SK-N-SH (cell line): ENCODE data around the gene AP3B2. TPM values are rescaled to one million over a fixed set of nuclear protein-coding genes. Genes with fewer than 3 reads are reported as not detected.

Experiments used
- CTCF ChIA-PET: fragments of 300-600, 350-600 bp; formaldehyde crosslinking; extraction: SDS; loops from one replicate; lab custom pipeline; 2021; lab: Yijun Ruan, JAX
- POLR2A ChIA-PET: fragments of 350-600 bp; sonication (Branson Sonifier 250); formaldehyde crosslinking; extraction: SDS; loops from one replicate; lab custom pipeline; 2020; ENCODE audit warnings: antibody characterized with exemption, inconsistent platforms; lab: Yijun Ruan, JAX
- DNase-seq: peaks from one replicate; pipeline ENCODE4 v3.0.0; 2012
- H2AFZ ChIP-seq: fragments of 200-600 bp; sonication (generic); 2 replicates; pipeline ENCODE4 v1.8.1; 2016; ENCODE audit warnings: antibody characterized with exemption, mild to moderate bottlenecking, low read depth
- H3F3A ChIP-seq: fragments of 200-600 bp; sonication (generic); replicated peaks from 2 replicates; pipeline ENCODE3; 2016; ENCODE audit warnings: antibody characterized with exemption, mild to moderate bottlenecking; ENCODE audit not compliant: insufficient read depth
- H3K27ac ChIP-seq, 2 experiments: fragments of 200-500 bp in 1 of 2; fragments of 200-600 bp in 1 of 2; sonication (Bioruptor generic) in 1 of 2; sonication (generic), shearing (Covaris generic) in 1 of 2; 2 replicates each; pipeline versions ENCODE4 v1.5.1 to v1.6.1; 2014 to 2016; ENCODE audit warnings: low read depth in 2 of 2, inconsistent platforms in 1 of 2, low read length in 1 of 2, mild to moderate bottlenecking in 1 of 2, mixed read lengths in 1 of 2
- H3K27me3 ChIP-seq: fragments of 200-600 bp; sonication (generic), shearing (Covaris generic); 2 replicates; pipeline ENCODE4 v1.6.1; 2016; ENCODE audit warnings: mixed run types; ENCODE audit not compliant: insufficient read depth
- H3K36me3 ChIP-seq, 2 experiments: fragments of 200-500 bp in 1 of 2; fragments of 200-600 bp in 1 of 2; sonication (Bioruptor generic) in 1 of 2; sonication (generic) in 1 of 2; replicated peaks in 1 of 2; 2 replicates each; pipeline versions ENCODE3 to v1.5.1; 2014 to 2016; ENCODE audit warnings: low read length in 1 of 2, mild to moderate bottlenecking in 1 of 2; ENCODE audit not compliant: insufficient read depth in 2 of 2, control insufficient read depth in 1 of 2
- H3K4me1 ChIP-seq, 2 experiments: fragments of 200-500 bp in 1 of 2; fragments of 200-600 bp in 1 of 2; sonication (Bioruptor generic) in 1 of 2; sonication (generic), shearing (Covaris generic) in 1 of 2; 2 replicates each; pipeline versions ENCODE4 v1.5.1 to v1.6.1; 2014 to 2016; ENCODE audit warnings: low read depth in 1 of 2, low read length in 1 of 2, mixed run types in 1 of 2; ENCODE audit not compliant: insufficient read depth in 2 of 2, control insufficient read depth in 1 of 2
- H3K4me2 ChIP-seq: fragments of 200-600 bp; sonication (generic), shearing (Covaris generic); 2 replicates; pipeline ENCODE4 v1.6.1; 2017; ENCODE audit warnings: mixed run types
- H3K4me3 ChIP-seq, 2 experiments: fragments of 200-500 bp in 1 of 2; fragments of 200-600 bp in 1 of 2; sonication (Bioruptor generic) in 1 of 2; sonication (generic), shearing (Covaris generic) in 1 of 2; 2 replicates each; pipeline versions ENCODE4 v1.5.1 to v1.8.1; 2014 to 2016; ENCODE audit warnings: low read depth in 2 of 2, inconsistent platforms in 1 of 2, low read length in 1 of 2, mild to moderate bottlenecking in 1 of 2, mixed read lengths in 1 of 2, moderate library complexity in 1 of 2
- H3K79me2 ChIP-seq: fragments of 200-600 bp; sonication (generic); 2 replicates; pipeline ENCODE4 v1.8.1; 2017; ENCODE audit warnings: mild to moderate bottlenecking; ENCODE audit not compliant: insufficient read depth
- H3K9ac ChIP-seq: fragments of 200-600 bp; sonication (generic); 2 replicates; pipeline ENCODE4 v1.6.1; 2017; ENCODE audit warnings: mixed run types
- H3K9me2 ChIP-seq: fragments of 200-600 bp; sonication (generic); 2 replicates; pipeline ENCODE4 v1.6.1; 2017; ENCODE audit warnings: mixed run types
- H3K9me3 ChIP-seq: fragments of 200-600 bp; sonication (generic); 2 replicates; pipeline ENCODE4 v1.6.1; 2017; ENCODE audit warnings: mixed run types, mild to moderate bottlenecking, moderate library complexity
- H4K20me1 ChIP-seq: fragments of 200-600 bp; sonication (generic); 2 replicates; pipeline ENCODE4 v1.6.1; 2017; ENCODE audit warnings: mild to moderate bottlenecking, mixed run types; ENCODE audit not compliant: insufficient read depth
- EZH2phosphoT487 ChIP-seq: fragments of 200-600 bp; sonication (generic); IDR thresholded peaks from 2 replicates; pipeline ENCODE4 v1.6.1; 2017; ENCODE audit warnings: low read depth, mixed run types, mild to moderate bottlenecking, antibody characterized with exemption, moderate library complexity, borderline replicate concordance
- FOXJ3 ChIP-seq: sonication (generic); formaldehyde crosslinking; IDR thresholded peaks from 2 replicates; pipeline ENCODE4 v1.5.1; 2020; ENCODE audit warnings: mild to moderate bottlenecking, missing genetic modification reagents
- FOXM1 ChIP-seq: IDR thresholded peaks from 2 replicates; pipeline ENCODE4 v1.4.0; 2012; ENCODE audit warnings: low read depth, mild to moderate bottlenecking
- JUND ChIP-seq: IDR thresholded peaks from 2 replicates; pipeline ENCODE4 v1.4.0; 2012
- MEF2A ChIP-seq: IDR thresholded peaks from 2 replicates; pipeline ENCODE4 v1.4.0; 2012; ENCODE audit warnings: low read depth, borderline replicate concordance
- PBX3 ChIP-seq: IDR thresholded peaks from 2 replicates; pipeline ENCODE4; 2012
- RAD21 ChIP-seq: IDR thresholded peaks from 2 replicates; pipeline ENCODE4 v1.6.1; 2012; ENCODE audit warnings: mild to moderate bottlenecking, low read length
- REST ChIP-seq: IDR thresholded peaks from 2 replicates; pipeline ENCODE4 v1.6.1; 2012; ENCODE audit warnings: mild to moderate bottlenecking, low read depth, low read length, moderate library complexity
- RXRA ChIP-seq: IDR thresholded peaks from 2 replicates; pipeline ENCODE4 v1.4.0; 2012; ENCODE audit warnings: low read depth, mild to moderate bottlenecking, borderline replicate concordance
- USF1 ChIP-seq: IDR thresholded peaks from 2 replicates; pipeline ENCODE4 v1.4.0; 2012; ENCODE audit warnings: low read depth, borderline replicate concordance
- YY1 ChIP-seq: IDR thresholded peaks from 2 replicates; pipeline ENCODE4 v1.4.0; 2012; ENCODE audit warnings: low read depth, mild to moderate bottlenecking
- WGBS: methylation state at CpG from one replicate; pipeline ENCODE4 v1.1.6; 2017; ENCODE audit warnings: low lambda C conversion rate; 5-methylcytosine and 5-hydroxymethylcytosine counted together
- polyA plus RNA-seq, 3 experiments: library from polyadenylated mRNA; depleted of rRNA; stranded (reverse); fragments of >200 nt; gene quantifications; 2 replicates each; pipeline ENCODE4 v1.2.3, GENCODE V29; 2012

AP3B2 gene
- polyA plus RNA-seq, 1 of the 3 experiments (the other 2 are of a cell fraction), result 0.77 TPM

DNA sequence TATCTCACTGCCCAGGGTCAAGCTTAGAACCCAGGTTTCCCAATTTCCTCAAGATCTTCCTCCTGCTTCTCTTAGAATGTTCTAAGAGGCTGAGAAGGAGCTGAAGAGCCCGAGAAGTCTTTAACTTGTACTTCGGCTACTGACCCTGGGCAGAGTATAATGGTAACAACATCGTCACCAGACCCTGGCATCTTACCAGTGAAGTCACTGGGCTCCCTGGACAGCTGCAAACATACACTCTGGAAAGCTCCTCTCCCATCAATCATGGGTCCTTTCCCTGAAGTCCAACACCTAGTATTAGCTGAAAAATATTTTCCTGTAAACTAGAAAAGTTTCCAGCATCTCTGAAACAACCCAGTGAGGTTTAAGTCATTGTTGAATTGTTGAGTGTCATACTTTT, 85.2 kb downstream of the AP3B2 start:
- 61% methylated on average over 2 of the region's 3 CpGs for WGBS
- no peak for DNase-seq
- POLR2A ChIA-PET, result no interaction called here
- Histone ChIP-seq H3K27ac (no peak overlapping the region), H3K9ac (no peak overlapping the region), H3F3A (no peaks in the 10 kb centered on the region), H3K4me3 (no peak overlapping the region), H2AFZ (no peak overlapping the region), H4K20me1 (no peaks in the 10 kb centered on the region), H3K36me3 (no peaks in the 10 kb centered on the region), H3K4me2 (no peak overlapping the region), H3K79me2 (no peaks in the 10 kb centered on the region), H3K9me2 (no peaks in the 10 kb centered on the region), H3K9me3 (no peaks in the 10 kb centered on the region), H3K4me1 (no peaks in the 10 kb centered on the region), H3K27me3 (no peaks in the 10 kb centered on the region)
- no peak for TF ChIP-seq RXRA
- no peak for TF ChIP-seq USF1
- TF ChIP-seq RAD21, result no peak
- no peak for TF ChIP-seq FOXM1
- TF ChIP-seq FOXJ3, result no peak
- no peak for TF ChIP-seq YY1
- TF ChIP-seq MEF2A, result no peak
- no peak for TF ChIP-seq REST
- no peak for TF ChIP-seq EZH2phosphoT487
- no peak for TF ChIP-seq JUND
- no peak for TF ChIP-seq PBX3
- CTCF ChIA-PET, result no interaction called here

DNA sequence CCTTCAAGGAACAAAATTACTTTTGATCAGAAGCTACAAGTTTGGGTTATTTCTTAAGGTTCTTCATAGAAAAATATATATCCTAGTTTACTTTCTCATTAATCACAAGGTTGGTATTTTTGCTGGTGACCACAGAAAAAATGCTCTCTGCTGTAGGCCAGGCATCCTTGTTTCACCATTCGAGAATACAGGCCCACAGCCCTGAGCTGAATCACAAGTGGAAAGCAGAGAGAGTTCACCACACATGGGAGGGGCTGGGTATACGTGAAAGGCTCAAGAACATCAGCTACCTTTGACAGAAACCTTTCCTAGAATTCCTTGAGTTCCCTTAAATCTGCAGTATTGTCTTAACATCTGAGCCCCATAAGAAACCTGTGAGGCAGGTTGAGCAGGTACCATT, 85.7 kb downstream of the AP3B2 start:
- ChIA-PET CTCF (no interaction called here), POLR2A (no interaction called here)
- TF ChIP-seq USF1 (no peak), FOXM1 (no peak)
- Histone ChIP-seq H3K4me1 (no peaks in the 10 kb centered on the region), H3F3A (no peaks in the 10 kb centered on the region), H3K36me3 (no peaks in the 10 kb centered on the region), H3K27me3 (no peaks in the 10 kb centered on the region), H3K9me2 (no peaks in the 10 kb centered on the region), H3K9ac (no peak overlapping the region), H3K27ac (no peak overlapping the region), H4K20me1 (no peaks in the 10 kb centered on the region), H3K79me2 (no peaks in the 10 kb centered on the region), H3K4me3 (no peak overlapping the region), H2AFZ (no peak overlapping the region), H3K9me3 (no peaks in the 10 kb centered on the region), H3K4me2 (no peak overlapping the region)
- no peak for DNase-seq
- WGBS, result 40% methylated on average over 2 of the region's 2 CpGs
